ENCODE measurements around the gene KCNK7.

GRCh38 chr11:65616575-65617001 is 21.0 kb upstream of the KCNK7 start:
- TF ChIP-seq REST (IDR thresholded peaks at IDR 0.05; ENCODE audit: insufficient read depth in 1 of 2, low read depth in 2 of 2, low read length in 1 of 2) (no peak), POLR2AphosphoS5 (IDR thresholded peaks at IDR 0.05; ENCODE audit: low read depth, low read length) (no peak), TCF7L2 (IDR thresholded peaks at IDR 0.05; ENCODE audit: low read depth, low read length) (no peak), SIN3A (IDR thresholded peaks at IDR 0.05; ENCODE audit: borderline replicate concordance, insufficient read depth, low read depth, low read length) (no peak)
- TF ChIP-seq, protein P1, sequence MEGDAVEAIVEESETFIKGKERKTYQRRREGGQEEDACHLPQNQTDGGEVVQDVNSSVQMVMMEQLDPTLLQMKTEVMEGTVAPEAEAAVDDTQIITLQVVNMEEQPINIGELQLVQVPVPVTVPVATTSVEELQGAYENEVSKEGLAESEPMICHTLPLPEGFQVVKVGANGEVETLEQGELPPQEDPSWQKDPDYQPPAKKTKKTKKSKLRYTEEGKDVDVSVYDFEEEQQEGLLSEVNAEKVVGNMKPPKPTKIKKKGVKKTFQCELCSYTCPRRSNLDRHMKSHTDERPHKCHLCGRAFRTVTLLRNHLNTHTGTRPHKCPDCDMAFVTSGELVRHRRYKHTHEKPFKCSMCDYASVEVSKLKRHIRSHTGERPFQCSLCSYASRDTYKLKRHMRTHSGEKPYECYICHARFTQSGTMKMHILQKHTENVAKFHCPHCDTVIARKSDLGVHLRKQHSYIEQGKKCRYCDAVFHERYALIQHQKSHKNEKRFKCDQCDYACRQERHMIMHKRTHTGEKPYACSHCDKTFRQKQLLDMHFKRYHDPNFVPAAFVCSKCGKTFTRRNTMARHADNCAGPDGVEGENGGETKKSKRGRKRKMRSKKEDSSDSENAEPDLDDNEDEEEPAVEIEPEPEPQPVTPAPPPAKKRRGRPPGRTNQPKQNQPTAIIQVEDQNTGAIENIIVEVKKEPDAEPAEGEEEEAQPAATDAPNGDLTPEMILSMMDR (IDR thresholded peaks at IDR 0.05), result no peak

Data from Panc1 (cell line).